CD4-positive, alpha-beta T cell treated with Interleukin-4 for 4 hours (primary cell): Measurements from ENCODE around the gene RXRG.
"Not testable (repeated sequence)": the region's sequence is repeated elsewhere in the genome, so short reads cannot be mapped to it uniquely, and the experiment has no call there.

Source experiments
- DNase-seq: peaks from one replicate; pipeline ENCODE4 v3.0.0-alpha.2; 2020

Gene RXRG

GRCh38 chr1:165444897-165445370 lies at the start of gene RXRG:
RXRG (minus strand) TSS chr1:165445126; CDS start chr1:165444893, 233 bp downstream.
- no peak for DNase-seq

GRCh38 chr1:165492845-165493373 lies 48.0 kb upstream of the RXRG start:
- DNase-seq: no peak

- no peak for DNase-seq
Measured at GRCh38 chr1:165490175-165490574, 45.2 kb upstream of the RXRG start.

GRCh38 chr1:165487921-165488320 lies 43.0 kb upstream of the RXRG start:
- no peak for DNase-seq

GRCh38 chr1:165486663-165487062 lies 41.7 kb upstream of the RXRG start:
- no peak for DNase-seq

GRCh38 chr1:165485716-165486115 lies 40.8 kb upstream of the RXRG start:
- DNase-seq: no peak

- DNase-seq: no peak
Measured at GRCh38 chr1:165484532-165484931, 39.6 kb upstream of the RXRG start.

- no peak for DNase-seq
Measured at GRCh38 chr1:165483412-165483811, 38.5 kb upstream of the RXRG start.

- no peak for DNase-seq
Measured at GRCh38 chr1:165481820-165482532, 37.0 kb upstream of the RXRG start.

- DNase-seq: no peak
Measured at GRCh38 chr1:165476776-165477175, 31.9 kb upstream of the RXRG start.

GRCh38 chr1:165474196-165474595 lies 29.3 kb upstream of the RXRG start:
- no peak for DNase-seq

- no peak for DNase-seq
Measured at GRCh38 chr1:165473081-165473480, 28.2 kb upstream of the RXRG start.

GRCh38 chr1:165468726-165469249 lies 23.9 kb upstream of the RXRG start:
- DNase-seq: no peak

GRCh38 chr1:165468253-165468652 lies 23.3 kb upstream of the RXRG start:
- no peak for DNase-seq

GRCh38 chr1:165467706-165468105 lies 22.8 kb upstream of the RXRG start:
- DNase-seq: no peak

GRCh38 chr1:165463978-165464377 lies 19.1 kb upstream of the RXRG start:
- DNase-seq: no peak

GRCh38 chr1:165459683-165460082 lies 14.8 kb upstream of the RXRG start:
- DNase-seq: not testable (repeated sequence)

- DNase-seq: no peak
Measured at GRCh38 chr1:165456861-165457260, 11.9 kb upstream of the RXRG start.

- DNase-seq: no peak
Measured at GRCh38 chr1:165456114-165456513, 11.2 kb upstream of the RXRG start.

GRCh38 chr1:165455111-165455510 lies 10.2 kb upstream of the RXRG start:
- DNase-seq: no peak

GRCh38 chr1:165454091-165454610 lies 9.2 kb upstream of the RXRG start:
- no peak for DNase-seq

GRCh38 chr1:165452336-165453130 lies 7.6 kb upstream of the RXRG start:
- no peak for DNase-seq

GRCh38 chr1:165451691-165452090 lies 6.8 kb upstream of the RXRG start:
- no peak for DNase-seq
